H1 (cell line): ENCODE results near the gene ARHGAP21.

Source experiments
- EP300 ChIP-seq, 2 experiments: IDR thresholded peaks; 1 replicate in 1 of 2; 2 replicates in 1 of 2; pipeline ENCODE4 v1.6.1; 2011 to 2012; ENCODE audit warnings: low read depth in 2 of 2, low read length in 2 of 2, mild to moderate bottlenecking in 2 of 2, borderline replicate concordance in 1 of 2, inconsistent platforms in 1 of 2, moderate library complexity in 1 of 2
- EZH2 ChIP-seq: fragments of 200-600 bp; sonication (generic); IDR thresholded peaks from 2 replicates; pipeline ENCODE4 v1.7.1; 2012; ENCODE audit warnings: low read depth, mild to moderate bottlenecking, moderate library complexity, low read length, inconsistent platforms; ENCODE audit not compliant: severe bottlenecking
- GABPA ChIP-seq: IDR thresholded peaks from 2 replicates; pipeline ENCODE4 v1.6.1; 2011; ENCODE audit warnings: mild to moderate bottlenecking, low read length, moderate library complexity, borderline replicate concordance; ENCODE audit not compliant: insufficient read depth
- JUN ChIP-seq: IDR thresholded peaks from 2 replicates; pipeline ENCODE4 v1.6.1; 2011; ENCODE audit warnings: low read depth, mild to moderate bottlenecking, improper control_type of control experiment, low read length
- POLR2A ChIP-seq, 2 experiments: IDR thresholded peaks; 1 replicate in 1 of 2; 2 replicates in 1 of 2; pipeline ENCODE4 v1.6.1; 2011; ENCODE audit warnings: low read depth in 2 of 2, low read length in 2 of 2, mild to moderate bottlenecking in 2 of 2; ENCODE audit errors: control extremely low read depth in 1 of 2
- RAD21 ChIP-seq, 2 experiments: IDR thresholded peaks in 1 of 2; conservative IDR thresholded peaks in 1 of 2; 2 replicates each; pipeline ENCODE4 v1.6.1; 2011; ENCODE audit warnings: low read depth in 2 of 2, low read length in 2 of 2, improper control_type of control experiment in 1 of 2, inconsistent platforms in 1 of 2, mild to moderate bottlenecking in 1 of 2, moderate library complexity in 1 of 2
- RNF2 ChIP-seq: fragments of 200-900, 300-1000 bp; sonication (generic); IDR thresholded peaks from 2 replicates; pipeline ENCODE4 v1.7.1; 2016; ENCODE audit warnings: borderline replicate concordance, low read depth, mild to moderate bottlenecking, antibody characterized with exemption, low read length; ENCODE audit not compliant: poor library complexity, severe bottlenecking; ENCODE audit errors: missing control alignments
- TF ChIP-seq, protein P1 (sequence below): IDR thresholded peaks from 2 replicates; pipeline ENCODE4 v1.6.1; 2011; ENCODE audit warnings: low read depth, mild to moderate bottlenecking, low read length; ENCODE audit not compliant: insufficient read depth
- TF ChIP-seq, protein P2 (sequence below): IDR thresholded peaks from 2 replicates; pipeline ENCODE4 v1.6.1; 2012; ENCODE audit warnings: low read length, inconsistent platforms
- TF ChIP-seq, protein P3 (sequence below), 3 experiments: IDR thresholded peaks; 1 replicate in 2 of 3; 2 replicates in 1 of 3; pipeline versions ENCODE4 v1.5.1 to v1.6.1; 2011; ENCODE audit warnings: low read length in 3 of 3, mild to moderate bottlenecking in 3 of 3, inconsistent platforms in 2 of 3, low read depth in 1 of 3, moderate library complexity in 1 of 3; ENCODE audit not compliant: insufficient read depth in 1 of 3; ENCODE audit errors: control extremely low read depth in 1 of 3
- TF ChIP-seq, protein P4 (sequence below): IDR thresholded peaks from 2 replicates; pipeline ENCODE4 v1.6.1; 2012; ENCODE audit warnings: inconsistent platforms

DNA sequence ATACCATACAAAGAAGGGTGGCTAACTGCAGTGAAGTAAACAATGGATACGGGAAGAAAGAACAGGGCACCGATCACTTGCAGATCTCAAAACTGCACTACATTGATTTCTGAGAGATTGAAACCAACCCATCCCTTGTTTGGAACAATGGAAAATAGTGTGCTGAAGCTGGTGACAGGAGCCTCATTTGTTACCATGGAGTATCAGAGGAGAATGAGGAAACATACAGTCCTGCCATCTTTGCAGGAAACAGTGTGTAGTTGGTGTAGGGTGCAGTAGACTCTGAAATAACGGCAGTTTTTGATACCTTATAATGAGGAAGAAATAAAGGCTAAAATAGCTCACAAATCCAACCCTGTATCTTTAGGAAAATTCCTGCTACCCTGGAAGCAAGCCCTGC, 118.5 kb downstream of the ARHGAP21 start:
- TF ChIP-seq, protein P1, sequence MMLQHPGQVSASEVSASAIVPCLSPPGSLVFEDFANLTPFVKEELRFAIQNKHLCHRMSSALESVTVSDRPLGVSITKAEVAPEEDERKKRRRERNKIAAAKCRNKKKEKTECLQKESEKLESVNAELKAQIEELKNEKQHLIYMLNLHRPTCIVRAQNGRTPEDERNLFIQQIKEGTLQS = no peak
- TF ChIP-seq EZH2 (no peak), EP300 (IDR thresholded peaks at IDR 0.05; ENCODE audit: borderline replicate concordance in 1 of 2, low read depth in 2 of 2, low read length in 2 of 2) (no peak), RNF2 (no peak), RAD21 (IDR thresholded peaks at IDR 0.05 in 1 of 2, conservative IDR thresholded peaks at IDR 0.05 in 1 of 2; ENCODE audit: low read depth in 2 of 2, low read length in 2 of 2) (no peak), POLR2A (IDR thresholded peaks at IDR 0.05; ENCODE audit: control extremely low read depth in 1 of 2, low read depth in 2 of 2, low read length in 2 of 2) (no peak), GABPA (no peak), JUN (no peak)
- TF ChIP-seq, protein P2, sequence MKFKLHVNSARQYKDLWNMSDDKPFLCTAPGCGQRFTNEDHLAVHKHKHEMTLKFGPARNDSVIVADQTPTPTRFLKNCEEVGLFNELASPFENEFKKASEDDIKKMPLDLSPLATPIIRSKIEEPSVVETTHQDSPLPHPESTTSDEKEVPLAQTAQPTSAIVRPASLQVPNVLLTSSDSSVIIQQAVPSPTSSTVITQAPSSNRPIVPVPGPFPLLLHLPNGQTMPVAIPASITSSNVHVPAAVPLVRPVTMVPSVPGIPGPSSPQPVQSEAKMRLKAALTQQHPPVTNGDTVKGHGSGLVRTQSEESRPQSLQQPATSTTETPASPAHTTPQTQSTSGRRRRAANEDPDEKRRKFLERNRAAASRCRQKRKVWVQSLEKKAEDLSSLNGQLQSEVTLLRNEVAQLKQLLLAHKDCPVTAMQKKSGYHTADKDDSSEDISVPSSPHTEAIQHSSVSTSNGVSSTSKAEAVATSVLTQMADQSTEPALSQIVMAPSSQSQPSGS = no peak
- TF ChIP-seq, protein P3, sequence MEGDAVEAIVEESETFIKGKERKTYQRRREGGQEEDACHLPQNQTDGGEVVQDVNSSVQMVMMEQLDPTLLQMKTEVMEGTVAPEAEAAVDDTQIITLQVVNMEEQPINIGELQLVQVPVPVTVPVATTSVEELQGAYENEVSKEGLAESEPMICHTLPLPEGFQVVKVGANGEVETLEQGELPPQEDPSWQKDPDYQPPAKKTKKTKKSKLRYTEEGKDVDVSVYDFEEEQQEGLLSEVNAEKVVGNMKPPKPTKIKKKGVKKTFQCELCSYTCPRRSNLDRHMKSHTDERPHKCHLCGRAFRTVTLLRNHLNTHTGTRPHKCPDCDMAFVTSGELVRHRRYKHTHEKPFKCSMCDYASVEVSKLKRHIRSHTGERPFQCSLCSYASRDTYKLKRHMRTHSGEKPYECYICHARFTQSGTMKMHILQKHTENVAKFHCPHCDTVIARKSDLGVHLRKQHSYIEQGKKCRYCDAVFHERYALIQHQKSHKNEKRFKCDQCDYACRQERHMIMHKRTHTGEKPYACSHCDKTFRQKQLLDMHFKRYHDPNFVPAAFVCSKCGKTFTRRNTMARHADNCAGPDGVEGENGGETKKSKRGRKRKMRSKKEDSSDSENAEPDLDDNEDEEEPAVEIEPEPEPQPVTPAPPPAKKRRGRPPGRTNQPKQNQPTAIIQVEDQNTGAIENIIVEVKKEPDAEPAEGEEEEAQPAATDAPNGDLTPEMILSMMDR (IDR thresholded peaks at IDR 0.05; ENCODE audit: control extremely low read depth in 1 of 3, insufficient read depth in 1 of 3, low read depth in 1 of 3, low read length in 3 of 3) = no peak
- TF ChIP-seq, protein P4, sequence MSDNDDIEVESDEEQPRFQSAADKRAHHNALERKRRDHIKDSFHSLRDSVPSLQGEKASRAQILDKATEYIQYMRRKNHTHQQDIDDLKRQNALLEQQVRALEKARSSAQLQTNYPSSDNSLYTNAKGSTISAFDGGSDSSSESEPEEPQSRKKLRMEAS = no peak
